Measurements from ENCODE around the gene PHKA1.

- TF ChIP-seq, protein P1, sequence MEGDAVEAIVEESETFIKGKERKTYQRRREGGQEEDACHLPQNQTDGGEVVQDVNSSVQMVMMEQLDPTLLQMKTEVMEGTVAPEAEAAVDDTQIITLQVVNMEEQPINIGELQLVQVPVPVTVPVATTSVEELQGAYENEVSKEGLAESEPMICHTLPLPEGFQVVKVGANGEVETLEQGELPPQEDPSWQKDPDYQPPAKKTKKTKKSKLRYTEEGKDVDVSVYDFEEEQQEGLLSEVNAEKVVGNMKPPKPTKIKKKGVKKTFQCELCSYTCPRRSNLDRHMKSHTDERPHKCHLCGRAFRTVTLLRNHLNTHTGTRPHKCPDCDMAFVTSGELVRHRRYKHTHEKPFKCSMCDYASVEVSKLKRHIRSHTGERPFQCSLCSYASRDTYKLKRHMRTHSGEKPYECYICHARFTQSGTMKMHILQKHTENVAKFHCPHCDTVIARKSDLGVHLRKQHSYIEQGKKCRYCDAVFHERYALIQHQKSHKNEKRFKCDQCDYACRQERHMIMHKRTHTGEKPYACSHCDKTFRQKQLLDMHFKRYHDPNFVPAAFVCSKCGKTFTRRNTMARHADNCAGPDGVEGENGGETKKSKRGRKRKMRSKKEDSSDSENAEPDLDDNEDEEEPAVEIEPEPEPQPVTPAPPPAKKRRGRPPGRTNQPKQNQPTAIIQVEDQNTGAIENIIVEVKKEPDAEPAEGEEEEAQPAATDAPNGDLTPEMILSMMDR (IDR thresholded peaks at IDR 0.05), result no peak
- TF ChIP-seq POLR2A (IDR thresholded peaks at IDR 0.05), result no peak
Observed at GRCh38 chrX:72705111-72705510, 9.0 kb downstream of the PHKA1 start.
